Subcutaneous preadipocyte (primary cell): ENCODE results near the gene BAZ2B. TPM values are rescaled to one million over a fixed set of nuclear protein-coding genes. Genes with fewer than 3 reads are reported as not detected.

Experiments
- small RNA-seq: library from RNA; depleted of rRNA; stranded (forward); fragments of <200 nt; gene quantifications from one replicate; pipeline ENCODE3, GENCODE V24; 2012
- total RNA-seq: library from RNA; depleted of rRNA; stranded (reverse); fragments of >200 nt; gene quantifications from 2 replicates; pipeline ENCODE4 v1.2.3, GENCODE V29; 2012

The BAZ2B gene
- total RNA-seq = 27.6 and 28.9 TPM in 2 replicates

GRCh38 chr2:159616286-159616701, at the start of gene BAZ2B:
BAZ2B (minus strand) TSS chr2:159616548; CDS start chr2:159478719, 137,829 bp downstream.

GRCh38 chr2:159285929-159286708, 330.2 kb downstream of the BAZ2B start, which contains the start of gene WDSUB1:
WDSUB1 (minus strand) TSS chr2:159286703; CDS start chr2:159283069, 3,634 bp downstream.

Small RNA genes within 50 kb of the gene (small RNA-seq; reads per million reads assigned to genes)
- gene RF00019 = not detected

Other genes starting within 250 kb of the BAZ2B start
- 66.1 and 81.7 TPM in 2 replicates for gene MARCHF7, start 96.0 kb upstream of the BAZ2B start, total RNA-seq
- gene CD302, start 181.7 kb upstream of the BAZ2B start, total RNA-seq = 7.8 and 12.1 TPM in 2 replicates